GM12878 (cell line): ENCODE measurements around the gene CALHM2. TPM values are rescaled to one million over a fixed set of nuclear protein-coding genes. Genes with fewer than 3 reads are reported as not detected.

Experiments
- ATAC-seq: fragments of 200-7000 bp; cut with Tn5 transposase; 3 replicates; pipeline ENCODE4 v1.9.1; 2020; ENCODE audit warnings: mild to moderate bottlenecking, moderate library complexity
- BruUV-seq: library from RNA; stranded (reverse); fragments of 400-500 nt; replicated peaks from 2 replicates; lab custom pipeline; 2021; lab: Mats Ljungman, UMichigan
- CTCF ChIA-PET: fragments of 300-600 bp; sonication (Branson Sonifier 250); formaldehyde crosslinking; extraction: SDS; loops from one replicate; lab custom pipeline; 2021; ENCODE audit warnings: inconsistent platforms; lab: Yijun Ruan, JAX
- POLR2A ChIA-PET: fragments of 350-600 bp; formaldehyde crosslinking; extraction: SDS; loops from one replicate; lab custom pipeline; 2021; ENCODE audit warnings: inconsistent platforms; lab: Charles Lee
- RAD21 ChIA-PET: fragments of 300-600 bp; sonication (Branson Sonifier 250); formaldehyde crosslinking; loops from one replicate; lab custom pipeline; 2023; ENCODE audit warnings: antibody characterized with exemption; ENCODE audit not compliant: unreplicated experiment; lab: Charles Lee
- SMC1A ChIA-PET: fragments of 300-600 bp; sonication (Branson Sonifier 250); formaldehyde crosslinking; loops from one replicate; lab custom pipeline; 2023; ENCODE audit not compliant: unreplicated experiment, uncharacterized antibody; lab: Charles Lee
- DNase-seq: peaks from one replicate; pipeline ENCODE4 v3.0.0-alpha.2; 2011; ENCODE audit warnings: low read depth, low spot score
- FAIRE-seq: peaks from 3 replicates; lab custom pipeline; 2011; peaks lifted over from hg19 to GRCh38; lab: Jason Lieb, UNC
- H2AFZ ChIP-seq: 2 replicates; pipeline ENCODE4 v1.6.0; 2011; ENCODE audit warnings: low read depth, low read length, control low read depth; ENCODE audit not compliant: control insufficient read depth
- H3K27ac ChIP-seq: 2 replicates; pipeline ENCODE4 v1.5.1; 2011; ENCODE audit warnings: control low read depth; ENCODE audit not compliant: control insufficient read depth, insufficient read depth
- H3K27me3 ChIP-seq, 2 experiments: replicated peaks in 1 of 2; 2 replicates each; pipeline versions ENCODE4 v1.6.0 to v1.6.1; 2011; ENCODE audit warnings: low read length in 1 of 2; ENCODE audit not compliant: control insufficient read depth in 2 of 2, insufficient read depth in 2 of 2
- H3K36me3 ChIP-seq, 2 experiments: 2 replicates each; pipeline ENCODE4 v1.5.1; 2011; ENCODE audit warnings: low read length in 1 of 2; ENCODE audit not compliant: control insufficient read depth in 2 of 2, insufficient read depth in 2 of 2
- H3K4me1 ChIP-seq: 2 replicates; pipeline ENCODE4 v1.6.1; 2011; ENCODE audit warnings: mild to moderate bottlenecking, low read length, moderate library complexity, mixed read lengths; ENCODE audit not compliant: control insufficient read depth, insufficient read depth
- H3K4me2 ChIP-seq: 2 replicates; pipeline ENCODE4 v1.6.0; 2011; ENCODE audit warnings: control low read depth; ENCODE audit not compliant: control insufficient read depth, insufficient read depth
- H3K4me3 ChIP-seq: fragments of 200-600 bp; sonication (generic); 2 replicates; pipeline ENCODE4 v1.5.1; 2016
- H3K79me2 ChIP-seq: 2 replicates; pipeline ENCODE4 v1.6.0; 2011; ENCODE audit warnings: low read length; ENCODE audit not compliant: control insufficient read depth, insufficient read depth
- H3K9ac ChIP-seq: 2 replicates; pipeline ENCODE4 v1.8.0; 2011; ENCODE audit warnings: low read length, control low read depth, mixed read lengths; ENCODE audit not compliant: control insufficient read depth, insufficient read depth
- H3K9me3 ChIP-seq: replicated peaks from 3 replicates; pipeline ENCODE4 v1.5.1; 2011; ENCODE audit warnings: mild to moderate bottlenecking, low read length; ENCODE audit not compliant: control insufficient read depth, insufficient read depth
- H4K20me1 ChIP-seq: 2 replicates; pipeline ENCODE4 v1.6.0; 2011; ENCODE audit not compliant: control insufficient read depth, insufficient read depth
- DPF2 ChIP-seq: fragments of 450-650 bp; IDR thresholded peaks from 2 replicates; pipeline ENCODE4 v1.6.1; 2017; ENCODE audit warnings: mild to moderate bottlenecking
- EP300 ChIP-seq, 2 experiments: fragments of 150-350 bp in 1 of 2; IDR thresholded peaks; 2 replicates each; pipeline ENCODE4 v1.6.1; 2011 to 2012; ENCODE audit warnings: low read depth in 2 of 2, low read length in 2 of 2, borderline replicate concordance in 1 of 2, improper control_type of control experiment in 1 of 2, inconsistent platforms in 1 of 2; ENCODE audit not compliant: control insufficient read depth in 1 of 2
- FOXK2 ChIP-seq: fragments of 450-650 bp; IDR thresholded peaks from 2 replicates; pipeline ENCODE4 v1.6.1; 2017; ENCODE audit warnings: mild to moderate bottlenecking, moderate library complexity
- MEF2B ChIP-seq: fragments of 450-650 bp; IDR thresholded peaks from 2 replicates; pipeline ENCODE4 v1.6.1; 2018; ENCODE audit warnings: mild to moderate bottlenecking, moderate library complexity; ENCODE audit not compliant: partially characterized antibody, poor library complexity, severe bottlenecking
- MLLT1 ChIP-seq: fragments of 450-650 bp; IDR thresholded peaks from 2 replicates; pipeline ENCODE4 v1.6.1; 2016; ENCODE audit warnings: mild to moderate bottlenecking
- MYC ChIP-seq: IDR thresholded peaks from 2 replicates; pipeline ENCODE4 v1.6.1; 2011; ENCODE audit warnings: mild to moderate bottlenecking, low read length, moderate library complexity, inconsistent platforms; ENCODE audit not compliant: insufficient read depth, insufficient replicate concordance, insufficient read length, severe bottlenecking
- NBN ChIP-seq: fragments of 450-650 bp; IDR thresholded peaks from 2 replicates; pipeline ENCODE4 v1.6.1; 2016
- NFXL1 ChIP-seq: fragments of 450-650 bp; IDR thresholded peaks from 2 replicates; pipeline ENCODE4 v1.6.1; 2017; ENCODE audit warnings: antibody characterized with exemption, mild to moderate bottlenecking, borderline replicate concordance
- NR2F1 ChIP-seq: fragments of 450-650 bp; conservative IDR thresholded peaks from 2 replicates; pipeline ENCODE4 v1.6.1; 2017; ENCODE audit warnings: mild to moderate bottlenecking
- PAX5 ChIP-seq: IDR thresholded peaks from 2 replicates; pipeline ENCODE4 v1.6.1; 2011; ENCODE audit warnings: low read depth, low read length, borderline replicate concordance
- PRDM15 ChIP-seq: fragments of 450-650 bp; formaldehyde crosslinking; IDR thresholded peaks from 2 replicates; pipeline ENCODE4 v1.4.0; 2020; ENCODE audit warnings: mild to moderate bottlenecking, moderate library complexity
- RBBP5 ChIP-seq: fragments of 200-600 bp; sonication (generic); conservative IDR thresholded peaks from 2 replicates; pipeline ENCODE4 v1.6.1; 2016
- RELA ChIP-seq: fragments of 450-650 bp; IDR thresholded peaks from 2 replicates; pipeline ENCODE4 v1.8.0; 2014; ENCODE audit warnings: borderline replicate concordance; ENCODE audit not compliant: partially characterized antibody
- WGBS: methylation state at CpG from one replicate; pipeline ENCODE4 v1.1.6; 2016; ENCODE audit warnings: low lambda C conversion rate; ENCODE audit not compliant: insufficient replicate concordance, insufficient coverage; ENCODE audit errors: missing lambda C conversion rate; 5-methylcytosine and 5-hydroxymethylcytosine counted together
- in situ Hi-C: fragments of 300-500 bp; cut with MboI; formaldehyde crosslinking; loops from 9 replicates; pipeline ENCODE4 v1.14.3; 2018; ENCODE audit warnings: mixed read lengths
- intact Hi-C: fragments of 100-400 bp; cut with micrococcal nuclease; formaldehyde crosslinking; loops from one replicate; pipeline ENCODE4 v1.14.2; 2022; ENCODE audit not compliant: unreplicated experiment
- polyA plus RNA-seq, 11 experiments: library from polyadenylated mRNA; depleted of rRNA in 4 of 11; unstranded in 6 of 11; stranded (reverse) in 5 of 11; fragments of >200 nt; fragmentation: Nextera tagmentation in 4 of 11; fragmentation: Illumina TruSeq in 1 of 11; extraction: Ambion mirVana in 4 of 11; extraction: Trizol in 1 of 11; gene quantifications; 1 replicate in 1 of 11; 2 replicates in 10 of 11; pipeline versions ENCODE4 v1.2.1 to v1.2.3, GENCODE V29; 2011 to 2016; ENCODE audit warnings: inconsistent platforms in 2 of 11, missing spikeins in 2 of 11, low read depth in 1 of 11
- total RNA-seq, 4 experiments: library from RNA; depleted of rRNA in 3 of 4; stranded (reverse); fragments of >200 nt in 3 of 4; fragmentation: Illumina TruSeq in 1 of 4; extraction: Trizol in 1 of 4; gene quantifications; 2 replicates each; pipeline versions ENCODE4 v1.2.1 to v1.2.3, GENCODE V29; 2013 to 2021
- TF ChIP-seq, protein P1 (sequence below): fragments of 450-650 bp; formaldehyde crosslinking; IDR thresholded peaks from 2 replicates; pipeline ENCODE4 v1.4.0; 2022; ENCODE audit warnings: mild to moderate bottlenecking, moderate library complexity

CALHM2 gene
- total and polyA plus RNA-seq, 10 of the 15 experiments (the other 5 are each of a cell fraction or from before 2014, with no cell fraction given): 0.60 to 23.7 (median 9.3) TPM

DNA sequence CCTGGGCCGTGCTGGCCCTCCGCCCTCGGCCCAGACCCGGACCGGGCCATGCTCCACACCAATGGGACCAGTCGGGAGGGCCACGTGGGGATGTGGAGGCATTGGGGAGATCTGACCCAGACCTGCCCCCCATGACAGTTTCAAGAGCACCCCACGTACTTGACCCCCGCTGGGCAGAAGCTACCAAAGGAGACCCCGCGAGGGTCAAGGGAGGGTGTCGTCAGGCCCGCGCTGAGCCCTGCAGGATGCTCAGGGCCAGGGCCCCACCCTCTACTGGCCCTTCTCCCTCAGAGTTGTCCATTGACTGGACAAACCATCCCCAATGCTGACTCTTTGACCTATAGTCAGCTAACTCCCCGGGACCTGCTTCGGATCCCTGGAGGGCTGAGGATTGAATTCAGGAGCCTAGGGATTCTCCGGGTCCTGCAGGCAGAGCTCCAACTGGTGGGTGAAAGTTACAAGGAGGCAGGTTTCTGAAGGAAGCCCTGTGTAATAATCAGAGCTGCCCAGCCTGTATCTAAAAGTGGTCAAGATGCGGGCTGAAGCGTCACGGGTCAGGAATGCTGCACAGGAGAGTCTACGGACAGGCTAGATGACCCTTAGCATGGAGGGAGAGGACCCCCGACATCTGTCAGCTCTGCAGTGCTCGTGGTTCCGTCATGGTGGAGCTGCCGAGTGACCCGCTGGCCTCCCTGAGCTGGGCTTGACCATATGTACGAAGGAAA is 498 bp upstream of the CALHM2 start:
- Histone ChIP-seq H3K4me3 (peak overlapping the region; percentile 98), H3K4me1 (peaks cover 22% of the 10 kb centered on the region), H3K27me3 (no peaks in the 10 kb centered on the region), H3K27ac (peak overlapping the region; percentile 83), H3K4me2 (peak overlapping the region; percentile 79), H3K9ac (peak overlapping the region; percentile 75), H2AFZ (peak overlapping the region; percentile 69), H3K9me3 (no peaks in the 10 kb centered on the region), H4K20me1 (no peaks in the 10 kb centered on the region; the same call in 1 of the 2 replicates), H3K79me2 (peaks cover 27% of the 10 kb centered on the region), H3K36me3 (peaks cover 3 to 8% of the 10 kb centered on the region in 2 experiments)
- WGBS: 29% methylated on average over 27 of the region's 27 CpGs
- ChIA-PET SMC1A (interaction anchor here (0.7 to 9.6 kb wide), 10 partner anchors 10 to 38 kb away, joined by 3 to 124 read pairs (median 6); no protein-coding TSS in a partner anchor), CTCF (interaction anchor here (0.6 to 17.8 kb wide), 7 partner anchors 17 to 669 kb away, joined by 3 to 163 read pairs (median 27); partner anchors contain the start of genes CALHM3 and SFR1), RAD21 (interaction anchor here (0.6 to 7.1 kb wide), 8 partner anchors 14 to 90 kb away, joined by 3 to 73 read pairs (median 8); no protein-coding TSS in a partner anchor), POLR2A (interaction anchor here (1.3 to 9.5 kb wide), 5 partner anchors 10 to 57 kb away, joined by 3 to 144 read pairs (median 6); no protein-coding TSS in a partner anchor)
- in situ Hi-C loops (no loop called here), intact Hi-C loops (no loop called here)
- no peak for DNase-seq
- ATAC-seq: no peak; the same call in 2 of the 3 replicates
- no TSS peak for BruUV-seq
- no peak for FAIRE-seq
- no peak for TF ChIP-seq EP300 (IDR thresholded peaks at IDR 0.05; ENCODE audit: borderline replicate concordance in 1 of 2, control insufficient read depth in 1 of 2, low read depth in 2 of 2, low read length in 2 of 2)
- no peak for TF ChIP-seq RELA
- TF ChIP-seq, protein P1, sequence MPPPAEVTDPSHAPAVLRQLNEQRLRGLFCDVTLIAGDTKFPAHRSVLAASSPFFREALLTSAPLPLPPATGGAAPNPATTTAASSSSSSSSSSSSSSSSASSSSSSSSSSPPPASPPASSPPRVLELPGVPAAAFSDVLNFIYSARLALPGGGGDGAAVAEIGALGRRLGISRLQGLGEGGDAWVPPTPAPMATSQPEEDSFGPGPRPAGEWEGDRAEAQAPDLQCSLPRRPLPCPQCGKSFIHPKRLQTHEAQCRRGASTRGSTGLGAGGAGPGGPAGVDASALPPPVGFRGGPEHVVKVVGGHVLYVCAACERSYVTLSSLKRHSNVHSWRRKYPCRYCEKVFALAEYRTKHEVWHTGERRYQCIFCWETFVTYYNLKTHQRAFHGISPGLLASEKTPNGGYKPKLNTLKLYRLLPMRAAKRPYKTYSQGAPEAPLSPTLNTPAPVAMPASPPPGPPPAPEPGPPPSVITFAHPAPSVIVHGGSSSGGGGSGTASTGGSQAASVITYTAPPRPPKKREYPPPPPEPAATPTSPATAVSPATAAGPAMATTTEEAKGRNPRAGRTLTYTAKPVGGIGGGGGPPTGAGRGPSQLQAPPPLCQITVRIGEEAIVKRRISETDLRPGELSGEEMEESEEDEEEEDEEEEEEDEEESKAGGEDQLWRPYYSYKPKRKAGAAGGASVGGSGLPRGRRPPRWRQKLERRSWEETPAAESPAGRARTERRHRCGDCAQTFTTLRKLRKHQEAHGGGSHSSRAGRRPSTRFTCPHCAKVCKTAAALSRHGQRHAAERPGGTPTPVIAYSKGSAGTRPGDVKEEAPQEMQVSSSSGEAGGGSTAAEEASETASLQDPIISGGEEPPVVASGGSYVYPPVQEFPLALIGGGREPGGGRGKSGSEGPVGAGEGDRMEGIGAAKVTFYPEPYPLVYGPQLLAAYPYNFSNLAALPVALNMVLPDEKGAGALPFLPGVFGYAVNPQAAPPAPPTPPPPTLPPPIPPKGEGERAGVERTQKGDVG: no peak
- TF ChIP-seq RBBP5: no peak
- TF ChIP-seq FOXK2: no peak
- TF ChIP-seq PRDM15 (CRISPR knock-in tag): no peak
- peak; percentile 55; the same call in 1 of the 2 replicates for TF ChIP-seq NR2F1
- peak; percentile 52; the same call in 1 of the 2 replicates for TF ChIP-seq MLLT1
- TF ChIP-seq NFXL1: no peak
- peak; percentile 19 for TF ChIP-seq MYC
- no peak for TF ChIP-seq PAX5
- 0 out of 2 replicates have a peak, but pooled peaks have one; percentile 40 for TF ChIP-seq NBN
- TF ChIP-seq MEF2B: no peak
- peak; percentile 32; the same call in 1 of the 2 replicates for TF ChIP-seq DPF2
